Suprapubic skin (tissue), 4 donors: ENCODE data around the gene INPP4B.

Experiments
- POLR2A ChIP-seq, 2 donors: fragments of 450-650 bp; IDR thresholded peaks; one replicate each; pipeline ENCODE4 v1.6.1; 2017; ENCODE audit warnings: antibody characterized with exemption in 2 of 2, mild to moderate bottlenecking in 2 of 2, moderate library complexity in 2 of 2
- POLR2AphosphoS5 ChIP-seq, 3 donors: sonication (generic); formaldehyde crosslinking; IDR thresholded peaks; one replicate each; pipeline ENCODE4 v1.6.1; 2017; ENCODE audit warnings: antibody characterized with exemption in 3 of 3
- TF ChIP-seq, protein P1 (sequence below), 2 donors: fragments of 200-600 bp in 1 of 2; fragments of 450-650 bp in 1 of 2; sonication (generic) in 1 of 2; IDR thresholded peaks; one replicate each; pipeline ENCODE4 v1.5.1; 2016 to 2019; ENCODE audit warnings: antibody characterized with exemption in 2 of 2, mild to moderate bottlenecking in 1 of 2, moderate library complexity in 1 of 2

- TF ChIP-seq POLR2A (IDR thresholded peaks at IDR 0.05): no peak
- TF ChIP-seq, protein P1, sequence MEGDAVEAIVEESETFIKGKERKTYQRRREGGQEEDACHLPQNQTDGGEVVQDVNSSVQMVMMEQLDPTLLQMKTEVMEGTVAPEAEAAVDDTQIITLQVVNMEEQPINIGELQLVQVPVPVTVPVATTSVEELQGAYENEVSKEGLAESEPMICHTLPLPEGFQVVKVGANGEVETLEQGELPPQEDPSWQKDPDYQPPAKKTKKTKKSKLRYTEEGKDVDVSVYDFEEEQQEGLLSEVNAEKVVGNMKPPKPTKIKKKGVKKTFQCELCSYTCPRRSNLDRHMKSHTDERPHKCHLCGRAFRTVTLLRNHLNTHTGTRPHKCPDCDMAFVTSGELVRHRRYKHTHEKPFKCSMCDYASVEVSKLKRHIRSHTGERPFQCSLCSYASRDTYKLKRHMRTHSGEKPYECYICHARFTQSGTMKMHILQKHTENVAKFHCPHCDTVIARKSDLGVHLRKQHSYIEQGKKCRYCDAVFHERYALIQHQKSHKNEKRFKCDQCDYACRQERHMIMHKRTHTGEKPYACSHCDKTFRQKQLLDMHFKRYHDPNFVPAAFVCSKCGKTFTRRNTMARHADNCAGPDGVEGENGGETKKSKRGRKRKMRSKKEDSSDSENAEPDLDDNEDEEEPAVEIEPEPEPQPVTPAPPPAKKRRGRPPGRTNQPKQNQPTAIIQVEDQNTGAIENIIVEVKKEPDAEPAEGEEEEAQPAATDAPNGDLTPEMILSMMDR (IDR thresholded peaks at IDR 0.05): no peak
- TF ChIP-seq POLR2AphosphoS5 (IDR thresholded peaks at IDR 0.05): no peak
Observed at GRCh38 chr4:142405695-142406498, 440.2 kb downstream of the INPP4B start.
